Astrocyte (in vitro differentiated cells and primary cell): ENCODE data around the gene DOCK6. TPM values are rescaled to one million over a fixed set of nuclear protein-coding genes. Genes with fewer than 3 reads are reported as not detected.

Experiments used
- DNase-seq: peaks from one replicate; pipeline ENCODE4 v3.0.0-alpha.2; 2010; ENCODE audit warnings: low read depth
- FAIRE-seq: peaks from 2 replicates; lab custom pipeline; 2011; peaks lifted over from hg19 to GRCh38; lab: Jason Lieb, UNC
- H2AFZ ChIP-seq: 2 replicates; pipeline ENCODE4 v1.6.0; 2012; ENCODE audit warnings: low read depth, low read length, inconsistent platforms
- H3K27ac ChIP-seq: 2 replicates; pipeline ENCODE4 v1.5.1; 2011; ENCODE audit warnings: low read depth, low read length, inconsistent platforms
- H3K27me3 ChIP-seq: 2 replicates; pipeline ENCODE4 v1.6.0; 2011; ENCODE audit warnings: low read length, inconsistent platforms; ENCODE audit not compliant: insufficient read depth
- H3K36me3 ChIP-seq: 2 replicates; pipeline ENCODE4 v1.5.1; 2011; ENCODE audit warnings: low read length, inconsistent platforms; ENCODE audit not compliant: insufficient read depth
- H3K4me1 ChIP-seq: 2 replicates; pipeline ENCODE4 v1.5.1; 2011; ENCODE audit warnings: low read length, inconsistent platforms; ENCODE audit not compliant: insufficient read depth
- H3K4me2 ChIP-seq: 2 replicates; pipeline ENCODE4 v1.6.0; 2012; ENCODE audit warnings: low read length, inconsistent platforms
- H3K4me3 ChIP-seq: 2 replicates; pipeline ENCODE4 v1.5.1; 2011; ENCODE audit warnings: low read depth, mild to moderate bottlenecking, low read length, inconsistent platforms; ENCODE audit not compliant: insufficient read depth
- H3K79me2 ChIP-seq: 2 replicates; pipeline ENCODE4 v1.6.0; 2012; ENCODE audit warnings: mild to moderate bottlenecking, low read length, inconsistent platforms; ENCODE audit not compliant: insufficient read depth
- H3K9ac ChIP-seq: 2 replicates; pipeline ENCODE4 v1.6.0; 2012; ENCODE audit warnings: mild to moderate bottlenecking, low read length, inconsistent platforms
- H3K9me3 ChIP-seq: 2 replicates; pipeline ENCODE4 v1.5.1; 2012; ENCODE audit warnings: low read depth, mild to moderate bottlenecking, low read length, inconsistent platforms; ENCODE audit not compliant: insufficient read depth
- H4K20me1 ChIP-seq: 2 replicates; pipeline ENCODE4 v1.6.0; 2012; ENCODE audit warnings: low read length, inconsistent platforms; ENCODE audit not compliant: insufficient read depth
- H3K27ac Mint-ChIP-seq: one replicate; pipeline ENCODE4 v1.8.0; 2021; ENCODE audit warnings: mild to moderate bottlenecking, mixed read lengths; ENCODE audit not compliant: unreplicated experiment
- H3K27me3 Mint-ChIP-seq: one replicate; pipeline ENCODE4 v1.8.0; 2021; ENCODE audit warnings: low read depth, mixed read lengths; ENCODE audit not compliant: unreplicated experiment
- H3K36me3 Mint-ChIP-seq: one replicate; pipeline ENCODE4 v1.8.0; 2021; ENCODE audit warnings: low read depth, mixed read lengths; ENCODE audit not compliant: unreplicated experiment
- H3K4me1 Mint-ChIP-seq: one replicate; pipeline ENCODE4 v1.8.0; 2021; ENCODE audit warnings: low read depth, mixed read lengths; ENCODE audit not compliant: unreplicated experiment
- H3K4me3 Mint-ChIP-seq: one replicate; pipeline ENCODE4 v1.8.0; 2021; ENCODE audit warnings: mild to moderate bottlenecking, moderate library complexity, mixed read lengths; ENCODE audit not compliant: unreplicated experiment
- H3K9me3 Mint-ChIP-seq: one replicate; pipeline ENCODE4 v1.8.0; 2021; ENCODE audit warnings: mild to moderate bottlenecking, mixed read lengths; ENCODE audit not compliant: unreplicated experiment
- CTCF ChIP-seq: IDR thresholded peaks from 2 replicates; pipeline ENCODE4 v1.5.1; 2011; ENCODE audit warnings: low read depth, mild to moderate bottlenecking, inconsistent platforms, low read length, moderate library complexity; ENCODE audit not compliant: insufficient read depth
- EZH2 ChIP-seq: IDR thresholded peaks from 2 replicates; pipeline ENCODE4 v1.6.1; 2012; ENCODE audit warnings: mild to moderate bottlenecking, low read length, inconsistent platforms; ENCODE audit not compliant: insufficient read depth
- total RNA-seq: library from RNA; stranded (reverse); gene quantifications from 2 replicates; pipeline ENCODE4 v1.2.1, GENCODE V29; 2021

DOCK6 gene
- total RNA-seq, 1 donor from 2014 or later = 38.3 TPM

GRCh38 chr19:11251217-11251616, 11.1 kb downstream of the DOCK6 start:
- FAIRE-seq = no peak
- Mint-ChIP-seq H3K4me1 (peaks cover 3% of the 10 kb centered on the region), H3K27me3 (no peaks in the 10 kb centered on the region), H3K36me3 (peaks cover 30% of the 10 kb centered on the region), H3K9me3 (no peaks in the 10 kb centered on the region), H3K4me3 (no peak overlapping the region), H3K27ac (no peak overlapping the region)
- Histone ChIP-seq H3K4me2 (no peak overlapping the region), H3K4me3 (no peak overlapping the region), H3K27ac (no peak overlapping the region), H3K27me3 (no peaks in the 10 kb centered on the region), H3K4me1 (no peaks in the 10 kb centered on the region), H3K79me2 (no peaks in the 10 kb centered on the region), H4K20me1 (peaks cover 5% of the 10 kb centered on the region), H3K9me3 (no peaks in the 10 kb centered on the region), H3K36me3 (peaks cover 3% of the 10 kb centered on the region), H2AFZ (no peak overlapping the region), H3K9ac (no peak overlapping the region)
- no peak for DNase-seq
- TF ChIP-seq EZH2 (no peak), CTCF (no peak)

GRCh38 chr19:11248852-11249251, 13.5 kb downstream of the DOCK6 start:
- DNase-seq = no peak
- Mint-ChIP-seq H3K36me3 (peaks cover 35% of the 10 kb centered on the region), H3K4me1 (peaks cover 3% of the 10 kb centered on the region), H3K27me3 (no peaks in the 10 kb centered on the region), H3K27ac (no peak overlapping the region), H3K4me3 (no peak overlapping the region), H3K9me3 (no peaks in the 10 kb centered on the region)
- Histone ChIP-seq H3K4me1 (no peaks in the 10 kb centered on the region), H3K9ac (no peak overlapping the region), H3K9me3 (no peaks in the 10 kb centered on the region), H3K27ac (no peak overlapping the region), H3K27me3 (no peaks in the 10 kb centered on the region), H3K4me2 (no peak overlapping the region), H3K79me2 (no peaks in the 10 kb centered on the region), H4K20me1 (no peaks in the 10 kb centered on the region), H2AFZ (no peak overlapping the region), H3K36me3 (peaks cover 3% of the 10 kb centered on the region), H3K4me3 (no peak overlapping the region)
- FAIRE-seq = no peak
- TF ChIP-seq EZH2 (no peak), CTCF (no peak)

DNA sequence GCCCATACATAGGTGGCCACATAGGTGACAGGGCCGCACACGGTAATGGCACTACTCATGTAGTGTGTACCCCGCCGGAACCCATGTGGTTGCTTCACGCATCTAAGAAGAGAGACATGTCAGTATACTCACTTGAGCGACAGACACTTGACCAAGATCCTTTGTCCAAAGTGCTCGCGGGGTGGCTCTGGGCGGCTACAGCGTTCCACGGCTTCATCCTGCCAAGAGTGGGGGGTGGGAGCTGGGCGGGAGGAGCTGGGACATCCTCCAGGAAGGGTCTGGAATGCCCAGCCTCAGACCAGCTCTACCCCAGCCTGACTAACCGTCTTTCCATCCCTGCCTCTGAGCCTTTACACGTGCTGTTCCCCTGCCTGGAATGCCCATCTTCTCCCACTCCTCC, 14.4 kb downstream of the DOCK6 start:
- H3K27ac Mint-ChIP-seq = no peak overlapping the region

More for the DNA sequence above, 14.4 kb downstream of the DOCK6 start:
- no peak for FAIRE-seq
- Histone ChIP-seq H3K9me3 (no peaks in the 10 kb centered on the region), H3K36me3 (peaks cover 3% of the 10 kb centered on the region), H3K4me3 (no peak overlapping the region), H2AFZ (no peak overlapping the region), H3K27ac (no peak overlapping the region), H3K4me1 (peaks cover 4% of the 10 kb centered on the region), H4K20me1 (no peaks in the 10 kb centered on the region), H3K9ac (no peak overlapping the region), H3K27me3 (no peaks in the 10 kb centered on the region), H3K4me2 (no peak overlapping the region), H3K79me2 (no peaks in the 10 kb centered on the region)
- no peaks in the 10 kb centered on the region for H3K27me3 Mint-ChIP-seq
- TF ChIP-seq EZH2 = no peak
- no peak for TF ChIP-seq CTCF
- no peaks in the 10 kb centered on the region for H3K9me3 Mint-ChIP-seq
- peaks cover 34% of the 10 kb centered on the region for H3K36me3 Mint-ChIP-seq
- H3K4me3 Mint-ChIP-seq = no peak overlapping the region
- DNase-seq = no peak
- peaks cover 2% of the 10 kb centered on the region for H3K4me1 Mint-ChIP-seq
